ENCODE results near the gene TEPSIN. TPM values are rescaled to one million over a fixed set of nuclear protein-coding genes. Genes with fewer than 3 reads are reported as not detected.

The TEPSIN gene
- total RNA-seq, 4 donors from 2014 or later: 43.0 to 94.5 (median 55.3) TPM

- 80% methylated on average over 8 of the region's 12 CpGs for WGBS
- peak overlapping the region; percentile 68 for H3K27ac ChIP-seq
- H3K36me3 ChIP-seq: peaks cover 51% of the 10 kb centered on the region
- TF ChIP-seq EP300 (IDR thresholded peaks at IDR 0.05): no peak
- no peak for TF ChIP-seq POLR2AphosphoS5 (IDR thresholded peaks at IDR 0.05)
- TF ChIP-seq CTCF (IDR thresholded peaks at IDR 0.05): no peak
- TF ChIP-seq POLR2A (IDR thresholded peaks at IDR 0.05): no peak
- no peaks in the 10 kb centered on the region for H3K9me3 ChIP-seq
- DNase-seq (ENCODE audit: low spot score in 2 of 2): no peak
- no peaks in the 10 kb centered on the region for H3K27me3 ChIP-seq
- peaks cover 23% of the 10 kb centered on the region for H3K4me1 ChIP-seq
- peak overlapping the region; percentile 39 for H3K4me3 ChIP-seq
These were observed 47.0 kb upstream of the TEPSIN start for GRCh38 chr17:81285894-81286293.

- Histone ChIP-seq H3K4me3 (peak overlapping the region; percentile 39), H3K9me3 (no peaks in the 10 kb centered on the region), H3K4me1 (peaks cover 23% of the 10 kb centered on the region), H3K27ac (peak overlapping the region; percentile 68), H3K36me3 (peaks cover 54% of the 10 kb centered on the region), H3K27me3 (no peaks in the 10 kb centered on the region)
- 65% methylated on average over 24 of the region's 37 CpGs for WGBS
- DNase-seq (ENCODE audit: low spot score in 2 of 2): peak; percentile 83 to 89
- TF ChIP-seq POLR2A (IDR thresholded peaks at IDR 0.05) (no peak), CTCF (IDR thresholded peaks at IDR 0.05) (no peak), EP300 (IDR thresholded peaks at IDR 0.05) (no peak), POLR2AphosphoS5 (IDR thresholded peaks at IDR 0.05) (peak in 2 of 3 donors; percentile 8 to 55)
These were observed 46.5 kb upstream of the TEPSIN start for GRCh38 chr17:81285179-81285878.

GRCh38 chr17:81282876-81283275 lies 44.0 kb upstream of the TEPSIN start:
- no peak for TF ChIP-seq EP300 (IDR thresholded peaks at IDR 0.05)
- no peak for TF ChIP-seq POLR2AphosphoS5 (IDR thresholded peaks at IDR 0.05)
- TF ChIP-seq POLR2A (IDR thresholded peaks at IDR 0.05): no peak
- TF ChIP-seq CTCF (IDR thresholded peaks at IDR 0.05): no peak
- Histone ChIP-seq H3K36me3 (peaks cover 57% of the 10 kb centered on the region), H3K4me3 (no peak overlapping the region), H3K9me3 (no peaks in the 10 kb centered on the region), H3K27me3 (no peaks in the 10 kb centered on the region), H3K4me1 (peaks cover 23% of the 10 kb centered on the region), H3K27ac (no peak overlapping the region)
- WGBS: 92% methylated on average over 10 of the region's 16 CpGs
- no peak for DNase-seq (ENCODE audit: low spot score in 2 of 2)

- 95% methylated on average over 28 of the region's 33 CpGs for WGBS
- peaks cover 23% of the 10 kb centered on the region for H3K4me1 ChIP-seq
- no peak for TF ChIP-seq EP300 (IDR thresholded peaks at IDR 0.05)
- TF ChIP-seq POLR2A (IDR thresholded peaks at IDR 0.05): no peak
- no peak for TF ChIP-seq POLR2AphosphoS5 (IDR thresholded peaks at IDR 0.05)
- TF ChIP-seq CTCF (IDR thresholded peaks at IDR 0.05): no peak
- peaks cover 53% of the 10 kb centered on the region for H3K36me3 ChIP-seq
- DNase-seq (ENCODE audit: low spot score in 2 of 2): no peak
- H3K4me3 ChIP-seq: no peak overlapping the region
- no peaks in the 10 kb centered on the region for H3K9me3 ChIP-seq
- H3K27me3 ChIP-seq: no peaks in the 10 kb centered on the region
- no peak overlapping the region for H3K27ac ChIP-seq
These were observed 43.3 kb upstream of the TEPSIN start for GRCh38 chr17:81282141-81282540.

- TF ChIP-seq POLR2AphosphoS5 (IDR thresholded peaks at IDR 0.05): no peak
- no peak for TF ChIP-seq POLR2A (IDR thresholded peaks at IDR 0.05)
- TF ChIP-seq EP300 (IDR thresholded peaks at IDR 0.05): no peak
- no peak for TF ChIP-seq CTCF (IDR thresholded peaks at IDR 0.05)
- peaks cover 65% of the 10 kb centered on the region for H3K36me3 ChIP-seq
- no peaks in the 10 kb centered on the region for H3K27me3 ChIP-seq
- no peak overlapping the region for H3K4me3 ChIP-seq
- DNase-seq (ENCODE audit: low spot score in 2 of 2): no peak
- H3K9me3 ChIP-seq: no peaks in the 10 kb centered on the region
- WGBS: 96% methylated on average over 22 of the region's 24 CpGs
- H3K4me1 ChIP-seq: peaks cover 13% of the 10 kb centered on the region
- no peak overlapping the region for H3K27ac ChIP-seq
These were observed 41.7 kb upstream of the TEPSIN start for GRCh38 chr17:81280571-81280970.
